ENCODE results near the gene MCC.
A peak's percentile ranks its signal among the peaks of the same experiment; 100 is the strongest.

Gene MCC

GRCh38 chr5:113249206-113249605, 239.0 kb downstream of the MCC start:
- no peak for DNase-seq (ENCODE audit: low read depth in 2 of 2)

DNA sequence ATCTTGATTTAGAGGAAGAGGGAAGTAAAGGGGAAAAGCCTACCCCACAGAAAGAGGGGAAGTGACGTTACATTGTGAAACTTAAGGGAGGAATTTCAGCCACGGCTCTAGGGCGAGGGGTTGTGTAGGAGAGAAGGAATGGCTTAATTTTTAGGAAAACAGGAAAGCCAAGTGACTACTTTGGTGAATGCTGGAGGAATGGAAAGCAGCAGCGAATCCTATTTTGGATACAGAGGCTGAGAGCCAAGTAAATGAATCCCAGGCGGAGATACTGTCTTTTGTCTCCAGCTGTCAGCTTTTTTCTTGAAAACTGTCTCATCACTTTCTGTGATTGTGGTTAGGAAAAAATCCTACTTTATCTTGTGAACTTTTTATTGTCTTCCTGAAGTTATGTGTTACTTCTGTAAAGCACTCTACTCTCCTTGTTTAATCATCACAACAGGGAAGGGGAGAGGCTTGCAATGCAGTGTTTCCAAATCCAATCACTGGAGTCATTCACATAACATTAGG, 241.8 kb downstream of the MCC start:
- peak; percentile 63 to 64 for DNase-seq (ENCODE audit: low read depth in 2 of 2)

GRCh38 chr5:113245427-113246225, 242.6 kb downstream of the MCC start:
- no peak for DNase-seq (ENCODE audit: low read depth in 2 of 2)

DNA sequence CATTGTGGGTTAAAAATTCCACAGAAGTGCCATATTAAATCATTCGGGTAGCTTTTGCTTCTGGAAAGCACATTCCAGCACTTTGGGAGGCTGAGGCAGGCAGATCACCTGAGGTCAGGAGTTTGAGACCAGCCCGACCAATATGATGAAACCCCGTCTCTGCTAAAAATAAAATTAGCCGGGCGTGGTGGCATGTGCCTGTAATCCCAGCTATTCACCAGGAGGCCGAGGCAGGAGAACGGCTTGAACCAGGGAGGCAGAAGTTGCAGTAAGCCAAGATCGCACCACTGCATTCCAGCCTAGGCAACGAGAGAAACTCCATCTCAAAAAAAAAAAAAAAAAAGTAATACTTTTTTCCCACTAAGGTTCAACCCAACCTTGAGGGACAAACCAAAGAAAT, 243.3 kb downstream of the MCC start:
- DNase-seq (ENCODE audit: low read depth in 2 of 2) = no peak

- no peak for DNase-seq (ENCODE audit: low read depth in 2 of 2)
These were observed 244.9 kb downstream of the MCC start for GRCh38 chr5:113243349-113243664.

DNA sequence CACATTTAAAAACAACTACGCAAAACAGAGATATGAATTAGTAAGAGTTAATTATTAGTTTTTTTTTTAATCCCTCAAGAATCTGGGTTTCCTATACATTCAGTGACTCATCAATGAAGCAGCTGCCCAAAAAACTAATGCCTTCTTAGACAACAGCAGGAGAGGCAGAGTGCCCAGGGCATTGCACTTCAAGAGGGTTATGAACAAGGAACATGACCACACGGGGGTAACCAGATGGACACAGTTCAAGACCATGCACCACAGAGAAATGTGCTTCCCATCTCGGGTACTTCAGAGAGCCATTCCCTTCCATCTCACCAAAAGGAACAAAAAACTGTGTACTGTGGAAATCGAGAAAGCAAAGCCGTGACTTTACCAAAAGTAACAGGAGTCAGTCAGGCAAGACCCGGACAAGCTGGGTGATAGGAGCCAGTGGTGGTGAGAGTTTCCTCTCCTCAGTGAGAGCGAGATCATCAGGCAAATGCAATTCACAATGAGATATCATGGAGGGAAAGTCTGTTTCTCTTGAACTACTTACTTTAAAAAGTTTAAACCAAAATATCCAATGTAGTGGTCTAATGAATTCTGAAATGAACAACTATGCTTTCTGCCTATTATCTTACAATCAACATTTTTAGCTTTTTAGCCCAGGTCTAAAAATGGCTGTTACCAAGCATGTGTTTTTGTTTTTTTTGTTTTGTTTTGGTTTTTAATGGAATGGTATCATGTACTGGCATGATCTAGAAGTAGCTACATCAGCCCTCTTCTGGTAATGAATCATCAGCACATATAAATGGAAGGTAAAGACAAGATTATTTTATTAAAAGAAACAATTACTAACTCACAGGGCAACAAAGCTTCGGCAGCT, 245.5 kb downstream of the MCC start:
- DNase-seq (ENCODE audit: low read depth in 2 of 2) = no peak

DNA sequence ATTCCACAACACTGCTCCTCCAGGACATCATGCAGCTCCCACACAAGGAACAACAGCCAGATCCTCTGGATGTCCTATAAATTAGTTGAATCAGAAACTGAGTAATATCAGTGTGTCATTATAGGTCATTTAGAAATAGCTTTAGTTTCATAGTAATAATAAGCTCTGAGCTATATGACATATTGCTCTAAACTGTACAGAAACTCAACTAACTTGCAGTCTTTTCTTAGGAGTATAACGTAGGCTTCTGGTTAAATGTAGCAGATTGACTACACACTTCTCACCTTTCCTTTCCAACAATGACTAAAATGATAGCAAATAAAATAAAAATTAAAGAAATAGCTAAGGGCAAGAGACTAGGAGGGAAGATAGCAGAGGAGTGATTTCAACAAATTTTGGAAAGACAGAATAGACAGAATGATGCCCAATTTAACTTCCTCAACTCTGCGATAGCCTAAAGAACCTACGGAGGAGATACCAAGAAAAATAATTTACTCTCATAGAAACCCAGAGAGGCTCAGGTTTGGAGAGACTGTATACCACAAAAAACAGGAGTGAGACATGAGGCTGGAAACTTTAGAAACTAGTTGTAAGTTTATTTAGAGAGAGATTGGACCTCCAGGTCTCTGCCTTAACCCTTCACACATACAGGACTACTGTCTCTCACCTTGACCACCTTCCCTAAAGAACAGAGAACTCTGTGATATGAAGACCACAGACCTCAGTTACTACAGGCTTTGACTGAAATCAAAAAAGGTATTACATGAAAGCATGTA, 247.1 kb downstream of the MCC start:
- DNase-seq (ENCODE audit: low read depth in 2 of 2) = no peak

- no peak for DNase-seq (ENCODE audit: low read depth in 2 of 2)
These were observed 248.2 kb downstream of the MCC start for GRCh38 chr5:113240032-113240431.

- no peak for DNase-seq (ENCODE audit: low read depth in 2 of 2)
These were observed 250.4 kb downstream of the MCC start for GRCh38 chr5:113237893-113238292.

- DNase-seq (ENCODE audit: low read depth in 2 of 2) = no peak
These were observed 251.5 kb downstream of the MCC start for GRCh38 chr5:113236536-113237288.

DNA sequence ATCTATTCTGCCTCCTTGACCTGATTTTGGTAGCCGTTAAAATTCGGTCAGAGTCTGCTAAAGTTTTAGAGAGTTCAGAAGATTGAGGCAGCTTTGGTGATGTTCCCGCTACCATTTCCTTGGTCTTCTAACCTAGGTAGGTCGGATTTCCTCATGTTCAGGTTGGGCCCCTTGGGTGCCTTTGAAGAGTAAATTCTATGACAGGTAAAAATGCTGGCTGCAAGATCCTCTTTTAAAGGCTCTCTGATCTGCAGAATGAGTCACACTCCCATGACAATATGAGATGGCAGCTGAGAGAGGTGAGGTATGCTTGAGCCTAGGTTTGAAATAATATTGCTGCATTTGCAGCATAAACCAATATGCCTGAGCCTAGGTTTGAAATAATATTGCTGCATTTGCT, 252.4 kb downstream of the MCC start:
- DNase-seq (ENCODE audit: low read depth in 2 of 2) = no peak

- no peak for DNase-seq (ENCODE audit: low read depth in 2 of 2)
These were observed 253.7 kb downstream of the MCC start for GRCh38 chr5:113234546-113234945.

DNA sequence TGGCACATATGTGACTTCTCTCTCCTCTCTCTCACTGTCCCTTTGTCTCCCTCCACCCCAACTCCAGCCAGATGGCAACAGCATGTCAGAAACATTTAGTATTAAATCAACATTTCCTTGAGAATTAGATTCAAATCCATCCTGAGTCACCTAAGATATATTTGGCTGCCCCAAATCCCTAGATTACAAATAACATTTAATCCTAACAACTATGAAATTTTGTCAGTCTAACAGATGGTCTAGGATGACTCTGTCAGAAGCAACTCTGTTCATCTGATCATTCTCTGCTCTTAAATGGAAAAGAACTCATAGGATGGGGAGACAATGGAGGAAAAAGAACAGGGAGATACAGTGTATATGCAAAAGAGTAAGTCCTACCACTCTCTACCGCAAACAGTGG, 254.6 kb downstream of the MCC start:
- no peak for DNase-seq (ENCODE audit: low read depth in 2 of 2)

- DNase-seq (ENCODE audit: low read depth in 2 of 2) = no peak
These were observed 255.6 kb downstream of the MCC start for GRCh38 chr5:113232667-113233066.

- DNase-seq (ENCODE audit: low read depth in 2 of 2) = no peak
These were observed 256.0 kb downstream of the MCC start for GRCh38 chr5:113232221-113232620.

DNA sequence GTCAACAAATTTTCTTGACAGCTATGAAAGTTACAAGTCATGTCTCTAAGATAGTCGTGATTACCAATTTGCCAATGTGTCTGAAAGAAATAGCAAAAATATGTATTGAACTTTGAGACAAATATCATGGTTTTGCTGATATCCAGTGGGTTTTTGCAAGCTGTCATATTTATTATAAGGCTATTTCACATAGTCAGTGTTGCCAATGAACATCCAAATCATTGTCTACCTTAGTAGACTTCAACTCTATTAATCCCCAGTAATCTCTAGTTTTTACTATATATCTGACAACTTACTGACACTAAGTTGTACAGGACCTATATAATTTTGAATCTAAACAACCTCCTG, 256.6 kb downstream of the MCC start:
- DNase-seq (ENCODE audit: low read depth in 2 of 2) = no peak

DNA sequence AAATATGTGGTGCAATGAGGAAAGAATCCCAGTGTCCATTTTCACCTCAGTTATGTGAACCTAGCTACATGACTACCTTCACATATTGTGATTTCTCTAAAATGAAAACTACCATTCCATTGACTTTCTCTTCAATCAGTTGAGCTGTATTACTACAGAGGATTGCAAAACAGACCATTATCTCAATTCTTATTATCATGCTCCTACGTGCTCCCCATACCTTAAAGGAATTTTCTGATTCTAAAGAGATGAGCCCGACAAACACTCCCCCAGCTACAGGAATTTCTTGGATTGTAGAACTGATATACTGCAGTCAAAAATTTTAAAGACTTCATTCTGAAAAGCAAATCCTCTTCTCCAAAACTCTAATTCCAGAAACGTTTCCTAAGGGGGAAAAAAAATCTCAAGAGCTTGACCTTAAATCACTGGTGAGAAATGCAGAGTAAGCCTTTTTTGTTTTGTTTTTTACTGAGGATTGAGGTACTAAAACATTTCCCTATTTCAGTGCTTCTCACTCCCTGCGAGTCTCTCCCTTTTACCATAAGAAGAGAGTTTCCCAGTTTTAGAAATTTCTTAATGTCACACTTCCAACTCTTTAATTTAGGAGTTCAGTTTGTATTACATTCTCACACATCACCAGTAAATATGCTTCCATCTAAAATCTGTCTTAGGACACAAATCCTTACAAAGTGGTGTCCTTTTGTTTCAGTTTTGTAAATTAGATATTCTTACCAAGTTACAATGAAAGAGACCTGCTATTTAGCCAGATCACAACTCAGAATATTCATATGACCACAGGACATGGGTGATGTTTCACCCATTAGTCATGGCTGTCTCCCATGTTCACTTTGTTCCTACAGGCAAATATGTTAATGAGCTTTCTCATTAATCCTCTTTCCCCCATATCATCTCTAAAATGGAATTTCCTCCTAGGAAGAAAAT, 257.3 kb downstream of the MCC start:
- no peak for DNase-seq (ENCODE audit: low read depth in 2 of 2)

- no peak for DNase-seq (ENCODE audit: low read depth in 2 of 2)
These were observed 260.5 kb downstream of the MCC start for GRCh38 chr5:113227798-113228197.

DNA sequence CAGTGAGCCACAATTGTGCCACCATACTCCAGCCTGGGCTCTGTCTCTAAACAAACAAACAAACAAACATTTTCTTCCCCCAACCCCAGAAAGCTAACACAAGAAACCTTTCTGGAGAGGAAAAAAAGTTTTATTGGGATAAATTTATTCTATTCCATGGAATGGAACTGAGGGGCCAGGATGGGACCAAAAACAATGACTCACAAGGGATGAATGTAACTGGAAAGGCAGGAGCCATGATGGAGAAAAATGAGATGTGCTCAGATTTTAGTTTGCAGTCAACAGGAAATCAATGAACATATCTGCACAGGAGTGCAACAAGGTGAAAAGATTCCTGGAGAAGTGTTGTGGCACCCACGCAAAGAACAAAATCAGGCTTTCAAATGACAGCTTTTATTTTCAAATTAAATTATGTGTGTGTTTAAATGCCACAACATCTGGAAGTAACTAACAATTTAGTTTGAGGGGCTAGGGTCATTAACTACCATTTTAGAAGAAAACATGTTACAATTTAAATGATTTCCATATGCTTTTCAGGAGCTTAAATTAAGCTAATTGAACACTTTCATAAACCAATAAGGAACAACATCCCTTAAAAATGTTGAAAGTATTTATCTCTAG, 262.0 kb downstream of the MCC start:
- no peak for DNase-seq (ENCODE audit: low read depth in 2 of 2)

DNA sequence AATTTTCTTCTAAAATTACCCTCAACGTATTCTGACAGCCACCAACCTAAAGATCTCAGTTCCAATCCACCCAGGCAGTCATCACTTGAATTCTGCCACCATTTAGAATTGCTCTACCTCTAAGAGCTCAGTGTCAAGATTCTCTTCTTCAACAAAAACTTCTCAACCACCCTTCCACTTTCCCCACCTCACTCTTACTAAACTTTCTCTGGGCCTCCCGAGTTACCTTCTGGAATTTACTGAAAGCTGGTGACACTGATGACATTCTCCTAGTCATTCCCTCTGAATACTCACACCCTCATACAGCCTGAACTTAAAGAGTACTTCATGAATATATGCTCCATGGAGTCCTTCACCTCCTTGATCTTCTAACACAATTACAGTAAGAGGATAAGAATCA, 263.0 kb downstream of the MCC start:
- DNase-seq (ENCODE audit: low read depth in 2 of 2) = no peak

All from fibroblast of skin of left quadriceps (primary cell).